ENCODE results near the gene VAMP8. TPM values are rescaled to one million over a fixed set of nuclear protein-coding genes. Genes with fewer than 3 reads are reported as not detected.
"Not testable (repeated sequence)": the region's sequence is repeated elsewhere in the genome, so short reads cannot be mapped to it uniquely, and the experiment has no call there.

The VAMP8 gene
- total RNA-seq, 1 donor from 2014 or later = 86.1 TPM

DNA sequence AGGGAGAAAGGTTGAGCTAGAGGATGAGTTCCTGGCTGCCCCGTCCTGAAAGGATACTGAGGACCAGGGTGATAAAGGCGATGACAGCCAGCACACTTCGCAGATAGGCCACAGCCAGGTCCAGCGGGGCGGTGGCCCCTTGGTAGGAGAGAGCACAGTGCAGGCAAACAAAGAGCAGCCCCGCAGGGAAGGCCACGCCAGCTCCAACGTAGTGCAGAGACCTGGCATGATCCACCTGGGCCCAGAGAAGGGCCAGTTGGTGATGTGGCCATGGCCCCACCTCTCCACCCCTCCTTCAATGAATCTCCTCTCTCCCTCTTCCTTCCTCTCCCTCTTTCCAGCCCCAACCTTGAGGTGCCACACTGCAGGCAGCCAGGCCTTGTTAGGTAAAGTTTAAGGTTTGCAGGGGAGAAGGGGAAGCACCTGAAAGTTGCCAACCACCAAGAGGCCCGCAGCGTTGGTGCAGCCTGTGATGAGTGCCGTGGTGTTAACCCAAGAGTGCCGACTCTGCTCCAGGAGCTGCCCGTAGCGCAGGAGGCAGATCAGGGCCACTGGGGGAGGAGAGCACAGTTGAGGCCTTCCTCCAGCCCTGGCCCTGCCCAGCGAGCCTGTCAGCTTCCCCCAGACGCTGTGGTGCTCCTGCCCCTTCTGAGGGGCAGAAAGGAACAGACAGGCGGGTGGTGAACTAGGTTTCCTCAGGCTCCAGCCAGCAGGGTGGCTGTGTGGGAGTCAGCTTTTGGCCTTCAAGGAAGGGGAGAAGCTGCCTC, 22.3 kb downstream of the VAMP8 start:
- Mint-ChIP-seq H3K4me1 (ENCODE audit: low read depth) (peaks cover 26% of the 10 kb centered on the region), H3K9me3 (no peaks in the 10 kb centered on the region), H3K36me3 (ENCODE audit: low read depth) (peaks cover 13% of the 10 kb centered on the region), H3K27me3 (ENCODE audit: insufficient read depth) (no peaks in the 10 kb centered on the region), H3K4me3 (peak overlapping the region; percentile 33), H3K27ac (no peak overlapping the region)
- intact Hi-C loops (cut with micrococcal nuclease) = no loop called here
- no peak for DNase-seq (ENCODE audit: low spot score)

DNA sequence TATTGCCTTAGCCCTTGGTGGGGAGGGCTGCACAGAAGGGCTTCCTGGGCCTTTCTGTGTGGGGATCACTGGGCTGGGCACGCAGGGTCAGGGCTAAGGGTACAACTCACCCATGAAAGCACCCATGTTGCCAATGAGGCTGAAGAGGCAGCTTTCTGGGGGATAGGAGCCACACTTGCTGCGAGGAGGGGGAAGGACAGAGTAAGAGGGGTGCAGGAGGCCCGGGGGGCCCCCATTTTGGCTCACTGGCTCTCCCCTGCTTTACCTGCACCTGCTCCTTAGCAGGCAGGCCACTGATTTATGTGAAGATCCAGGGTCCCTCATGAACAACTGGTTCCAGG, 22.8 kb downstream of the VAMP8 start:
- Mint-ChIP-seq H3K27ac (no peak overlapping the region), H3K4me1 (ENCODE audit: low read depth) (peaks cover 23% of the 10 kb centered on the region), H3K27me3 (ENCODE audit: insufficient read depth) (no peaks in the 10 kb centered on the region), H3K9me3 (no peaks in the 10 kb centered on the region), H3K4me3 (peak overlapping the region; percentile 33), H3K36me3 (ENCODE audit: low read depth) (peaks cover 13% of the 10 kb centered on the region)
- intact Hi-C loops (cut with micrococcal nuclease) = no loop called here
- DNase-seq (ENCODE audit: low spot score) = no peak

DNA sequence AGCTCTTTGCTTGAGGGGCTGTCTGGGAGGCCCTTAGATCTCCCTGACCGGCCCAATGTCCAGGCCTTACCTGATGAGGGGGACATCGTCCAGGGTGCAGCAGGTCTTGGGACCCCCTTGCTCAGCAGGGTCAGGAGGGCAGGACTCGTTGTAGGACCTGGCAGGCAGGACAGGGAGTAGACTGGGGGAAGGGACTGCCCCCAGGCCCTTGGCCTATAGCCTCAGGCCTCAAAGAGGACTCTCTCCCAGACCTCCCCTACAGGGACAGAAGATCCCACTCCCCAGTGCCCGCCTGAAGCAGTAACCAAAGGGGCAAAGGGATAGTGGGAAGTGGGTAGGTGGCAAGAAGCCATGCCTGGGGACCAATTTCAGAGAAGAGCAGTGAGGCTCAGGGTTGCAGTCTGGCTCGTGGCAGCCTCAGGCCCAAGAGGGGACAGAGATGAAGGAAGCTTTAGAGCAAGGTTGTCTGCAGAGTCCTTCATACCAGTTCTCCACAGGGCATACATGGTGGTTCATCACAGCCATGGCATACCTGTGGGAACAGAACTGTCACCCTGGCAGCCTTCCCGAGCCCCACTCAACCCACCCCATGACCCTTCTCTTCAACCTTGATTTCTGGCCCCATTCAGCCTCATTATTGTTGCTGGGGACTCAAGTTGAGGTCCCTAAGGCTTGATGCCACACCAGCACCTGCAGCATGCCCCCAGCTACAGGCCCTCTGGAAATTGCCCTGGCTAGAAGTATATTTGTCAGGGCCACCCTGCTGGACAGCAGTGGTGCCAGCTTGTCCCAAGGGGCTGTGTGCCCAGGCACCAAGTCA, 23.8 kb downstream of the VAMP8 start:
- no peak overlapping the region for H3K27ac Mint-ChIP-seq
- H3K9me3 Mint-ChIP-seq = no peaks in the 10 kb centered on the region
- no peaks in the 10 kb centered on the region for H3K27me3 Mint-ChIP-seq (ENCODE audit: insufficient read depth)
- DNase-seq (ENCODE audit: low spot score) = no peak
- peaks cover 7% of the 10 kb centered on the region for H3K36me3 Mint-ChIP-seq (ENCODE audit: low read depth)
- peaks cover 23% of the 10 kb centered on the region for H3K4me1 Mint-ChIP-seq (ENCODE audit: low read depth)
- peak overlapping the region; percentile 86 for H3K4me3 Mint-ChIP-seq
- intact Hi-C loops (cut with micrococcal nuclease) = no loop called here

DNA sequence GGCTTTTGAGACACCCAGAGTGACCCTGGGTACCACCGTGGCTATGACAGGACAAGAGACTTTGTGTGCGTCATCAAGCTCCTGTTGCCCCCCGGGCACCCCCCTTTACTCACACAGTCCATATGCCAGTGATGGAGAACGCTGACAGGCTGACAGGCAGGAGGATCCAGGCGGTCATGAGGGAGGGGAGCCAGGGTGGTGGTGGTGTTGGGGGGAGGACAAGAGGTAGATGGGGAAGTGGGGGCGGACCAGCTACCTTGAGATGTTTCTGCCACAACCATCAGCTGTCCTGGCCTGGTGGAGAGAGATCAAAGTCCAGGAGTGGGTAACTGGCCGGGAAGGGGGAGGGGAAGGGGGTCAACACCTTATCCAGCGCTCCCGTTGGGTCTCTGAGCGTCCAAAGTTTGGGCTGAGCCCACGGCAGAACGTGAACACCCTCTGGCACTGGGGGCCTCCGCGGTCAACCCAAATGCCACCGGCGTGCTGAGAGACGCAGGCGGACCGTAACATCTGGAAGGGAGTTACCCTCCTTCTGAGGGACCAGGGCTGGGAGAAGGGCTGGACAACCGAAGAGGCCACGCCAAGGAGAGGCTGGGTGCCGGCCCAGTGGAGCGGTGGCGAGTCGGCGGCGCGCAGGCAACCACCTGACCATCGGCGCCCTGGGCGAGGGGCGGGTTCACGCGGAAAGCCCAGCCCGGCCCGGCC, 24.5 kb downstream of the VAMP8 start:
- Mint-ChIP-seq H3K4me1 (ENCODE audit: low read depth) (peaks cover 18% of the 10 kb centered on the region), H3K9me3 (no peaks in the 10 kb centered on the region), H3K36me3 (ENCODE audit: low read depth) (peaks cover 10% of the 10 kb centered on the region), H3K27me3 (ENCODE audit: insufficient read depth) (no peaks in the 10 kb centered on the region), H3K4me3 (peak overlapping the region; percentile 86), H3K27ac (no peak overlapping the region)
- DNase-seq (ENCODE audit: low spot score) = no peak
- intact Hi-C loops (cut with micrococcal nuclease) = loop anchor here (1.0 to 2.0 kb wide), 5 partner anchors 9 to 184 kb away; partner anchors contain the start of genes MAT2A, SH2D6, USP39 and VAMP5

DNA sequence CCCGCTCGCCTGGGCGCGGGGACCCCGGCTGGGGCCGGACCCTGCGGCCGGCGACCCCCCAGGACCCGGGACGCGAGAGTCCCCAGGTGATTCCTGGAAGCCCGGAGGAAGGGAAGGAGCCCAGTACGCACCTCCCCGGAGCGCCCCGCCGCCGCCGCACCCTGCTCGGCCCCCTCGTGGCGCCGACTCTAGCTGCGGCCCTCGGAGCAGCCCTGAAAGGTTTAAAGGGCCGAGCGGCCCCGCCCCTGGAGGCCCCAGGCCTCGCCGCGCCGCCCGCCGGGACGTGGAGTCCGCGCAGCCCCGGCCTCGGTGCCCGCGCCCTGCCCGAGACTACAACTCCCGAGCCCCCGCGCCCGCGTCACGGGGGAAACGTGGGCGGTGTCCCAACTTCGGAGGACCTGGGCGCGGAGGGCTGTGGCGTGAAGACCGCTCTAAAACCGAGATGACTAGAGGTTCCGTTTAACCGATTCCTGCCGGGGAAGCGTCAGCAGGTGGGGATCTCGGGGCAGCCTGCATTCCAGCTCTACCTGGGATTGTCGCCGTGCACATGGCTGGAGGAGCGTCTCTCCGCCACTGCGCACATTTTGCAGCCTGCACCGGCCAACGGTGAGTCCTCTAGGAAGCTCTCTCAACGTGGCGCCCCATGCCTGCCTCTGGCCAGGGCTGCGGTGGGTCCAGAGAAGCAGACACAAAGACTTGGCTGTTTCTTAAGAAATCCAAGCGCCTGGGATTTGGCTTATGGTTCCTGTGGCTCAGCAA, 25.3 kb downstream of the VAMP8 start, which contains the start of gene TMEM150A:
TSS of gene TMEM150A (minus strand) at position 223 of the 759 bp plus-strand sequence. CDS start 750 bp downstream, outside the sequence.
- Mint-ChIP-seq H3K27me3 (ENCODE audit: insufficient read depth) (no peaks in the 10 kb centered on the region), H3K36me3 (ENCODE audit: low read depth) (peaks cover 13% of the 10 kb centered on the region), H3K9me3 (no peaks in the 10 kb centered on the region), H3K4me1 (ENCODE audit: low read depth) (peaks cover 11% of the 10 kb centered on the region), H3K4me3 (peak within 1 kb of the TSS; percentile 87), H3K27ac (peak within 1 kb of the TSS; percentile 35)
- peak; percentile 80 for DNase-seq (ENCODE audit: low spot score)
- intact Hi-C loops (cut with micrococcal nuclease) = loop anchor here (1.0 to 2.0 kb wide), 7 partner anchors 7 to 184 kb away; partner anchors contain the start of genes GGCX, MAT2A, RNF181 and SH2D6

DNA sequence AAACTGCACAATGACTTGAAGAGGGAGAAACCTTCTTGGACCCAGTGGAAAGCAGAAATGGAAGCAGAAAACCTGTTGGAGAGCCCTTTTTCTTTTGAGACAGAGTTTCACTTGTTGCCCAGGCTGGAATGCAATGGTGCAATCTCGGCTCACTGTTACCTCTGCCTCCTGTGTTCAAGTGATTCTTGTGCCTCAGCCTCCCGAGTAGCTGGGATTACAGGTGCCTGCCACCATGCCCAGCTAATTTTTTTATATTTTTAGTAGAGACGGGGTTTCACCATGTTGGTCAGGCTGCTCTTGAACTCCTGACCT, 26.7 kb downstream of the VAMP8 start:
- DNase-seq (ENCODE audit: low spot score); intact Hi-C loops (cut with micrococcal nuclease); H3K9me3 Mint-ChIP-seq; H3K27me3 Mint-ChIP-seq (ENCODE audit: insufficient read depth); H3K4me3 Mint-ChIP-seq; H3K27ac Mint-ChIP-seq: not testable (repeated sequence)
- peaks cover 17% of the 10 kb centered on the region for H3K4me1 Mint-ChIP-seq (ENCODE audit: low read depth)
- H3K36me3 Mint-ChIP-seq (ENCODE audit: low read depth) = peaks cover 21% of the 10 kb centered on the region

DNA sequence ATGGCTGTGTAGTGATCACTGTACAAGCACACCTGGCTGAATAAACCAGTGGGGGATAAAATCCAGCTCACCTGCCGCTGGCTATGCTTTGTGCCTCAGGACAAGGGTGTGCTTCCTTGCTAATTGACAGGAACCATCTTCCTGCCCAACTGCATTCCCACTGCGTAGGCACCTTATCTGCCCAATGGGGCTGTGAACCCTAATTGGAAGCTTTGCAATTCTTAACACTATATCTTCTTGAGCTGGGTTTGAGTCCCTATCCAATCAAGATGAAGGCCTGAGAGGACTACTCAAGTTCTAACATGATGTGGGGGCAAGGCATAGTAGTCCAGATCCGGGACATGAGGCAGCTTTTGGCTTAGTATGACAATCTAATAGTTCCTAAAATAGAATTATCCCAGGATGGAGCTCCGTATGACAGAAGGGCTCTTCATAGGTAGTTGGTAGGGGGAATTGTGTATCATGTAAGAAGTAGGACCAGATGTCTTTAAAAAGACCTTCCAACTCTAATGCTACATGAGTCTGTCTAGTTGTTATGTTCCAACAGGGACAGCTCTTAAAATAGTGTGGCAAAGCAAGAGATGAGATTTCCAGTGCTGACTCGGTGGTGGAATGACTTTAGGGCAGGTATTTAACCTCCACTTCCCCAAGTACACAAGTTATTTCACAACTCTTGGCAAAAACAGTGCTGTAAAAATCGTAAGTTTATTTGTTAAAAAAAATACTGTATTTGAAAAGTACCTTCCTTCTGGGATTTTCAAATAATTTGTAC, 27.4 kb downstream of the VAMP8 start:
- Mint-ChIP-seq H3K27ac (no peak overlapping the region), H3K4me3 (peak overlapping the region; percentile 26), H3K36me3 (ENCODE audit: low read depth) (peaks cover 22% of the 10 kb centered on the region), H3K9me3 (no peaks in the 10 kb centered on the region), H3K27me3 (ENCODE audit: insufficient read depth) (no peaks in the 10 kb centered on the region), H3K4me1 (ENCODE audit: low read depth) (peaks cover 17% of the 10 kb centered on the region)
- intact Hi-C loops (cut with micrococcal nuclease) = no loop called here
- DNase-seq (ENCODE audit: low spot score) = no peak

DNA sequence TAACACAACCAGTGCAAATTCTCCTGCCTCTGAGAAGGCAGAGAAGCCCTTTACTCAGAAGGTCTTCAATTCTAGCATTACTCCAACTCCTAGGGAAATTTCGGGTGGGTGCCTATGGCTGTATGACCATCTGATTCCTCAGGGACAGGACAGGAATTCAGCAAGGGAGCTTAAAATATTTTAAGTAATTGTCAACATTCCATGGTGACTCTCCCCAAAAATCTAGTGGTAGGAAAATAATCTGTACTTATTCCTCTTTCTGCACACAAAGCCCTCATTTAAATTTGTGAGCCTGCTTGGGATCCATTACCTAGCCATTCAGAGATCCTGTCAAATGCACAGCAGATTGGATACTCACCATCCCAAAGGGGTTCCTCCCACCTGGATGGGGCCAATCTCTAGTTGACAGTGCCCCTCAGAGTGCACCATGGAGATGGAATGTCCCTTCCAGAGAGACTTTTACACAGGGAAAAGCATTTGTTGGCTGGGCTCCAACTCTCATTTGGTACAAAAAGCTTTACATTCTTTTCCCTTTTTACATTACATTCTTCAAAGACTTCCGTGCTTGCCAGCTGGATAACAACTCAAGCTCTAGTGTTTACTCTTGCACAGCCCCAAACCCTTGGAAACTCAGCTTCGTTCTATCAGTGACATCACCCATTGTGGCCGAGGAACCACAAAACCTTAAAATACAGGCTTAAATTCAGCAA, 28.2 kb downstream of the VAMP8 start:
- DNase-seq (ENCODE audit: low spot score) = no peak
- Mint-ChIP-seq H3K36me3 (ENCODE audit: low read depth) (peaks cover 26% of the 10 kb centered on the region), H3K4me1 (ENCODE audit: low read depth) (peaks cover 23% of the 10 kb centered on the region), H3K27me3 (ENCODE audit: insufficient read depth) (no peaks in the 10 kb centered on the region), H3K4me3 (no peak overlapping the region), H3K9me3 (no peaks in the 10 kb centered on the region), H3K27ac (no peak overlapping the region)
- intact Hi-C loops (cut with micrococcal nuclease) = no loop called here

DNA sequence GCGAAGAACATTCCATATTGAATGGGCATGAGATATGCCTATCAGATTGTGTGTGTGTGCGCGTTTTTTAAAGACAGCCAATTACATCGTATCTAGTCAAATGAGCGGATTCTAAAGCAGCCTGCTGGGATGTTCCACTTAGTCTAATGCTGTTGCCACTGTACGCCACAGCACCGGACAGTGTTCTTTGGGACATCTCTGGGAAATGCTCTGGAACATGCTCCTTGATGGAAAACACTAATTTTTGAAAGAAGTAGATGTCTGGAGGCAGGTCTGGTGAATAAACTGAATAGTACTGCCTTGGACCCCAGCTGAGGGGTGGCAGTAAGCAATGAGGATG, 28.7 kb downstream of the VAMP8 start:
- no peak overlapping the region for H3K27ac Mint-ChIP-seq
- no peak overlapping the region for H3K4me3 Mint-ChIP-seq

DNA sequence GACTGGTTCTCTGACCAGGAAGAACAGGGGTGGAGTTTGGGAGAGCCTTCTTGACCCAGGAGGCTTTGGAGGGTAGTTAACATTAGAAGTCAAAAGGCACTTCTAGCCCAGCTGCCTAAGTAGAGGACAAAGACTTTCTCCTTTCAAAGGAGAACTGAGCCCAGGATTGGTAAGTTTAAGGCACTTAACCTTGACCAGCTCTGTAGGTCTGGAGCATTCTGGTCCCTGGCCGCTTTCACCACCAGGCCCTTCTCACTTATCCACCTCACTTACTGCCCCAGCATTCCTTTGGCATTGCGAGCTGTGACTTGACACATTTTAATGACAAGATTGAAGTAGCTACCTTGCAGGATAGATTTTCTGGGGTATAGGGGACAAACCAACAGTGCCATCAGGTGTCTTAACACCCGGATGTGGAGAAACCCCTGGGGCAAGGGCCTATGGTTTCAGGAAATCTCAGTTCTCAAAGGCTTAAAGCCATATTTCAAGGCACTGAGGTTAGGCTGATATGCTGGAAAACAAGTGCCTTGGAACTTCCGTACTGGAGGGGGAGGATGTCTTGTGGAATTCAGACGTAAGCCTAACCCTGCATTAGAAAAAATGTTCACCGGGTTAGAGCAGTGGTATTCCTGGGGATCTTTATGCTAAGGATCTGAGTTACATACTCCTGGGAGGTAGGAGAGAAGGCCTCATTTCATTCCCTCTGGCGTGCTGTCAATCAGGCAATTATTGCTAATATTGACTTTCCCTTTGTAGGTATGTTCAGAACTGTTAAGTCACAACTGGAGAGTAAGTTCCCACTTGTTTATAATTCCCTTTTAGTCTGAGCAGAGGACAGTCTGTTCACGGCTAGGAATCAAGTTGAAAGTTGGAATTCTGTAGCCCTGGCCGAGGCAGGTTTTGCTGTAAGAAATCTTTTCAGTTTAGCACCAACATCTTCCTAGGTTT, 30.2 kb downstream of the VAMP8 start:
- no peak overlapping the region for H3K4me3 Mint-ChIP-seq
- DNase-seq (ENCODE audit: low spot score) = no peak
- peaks cover 23% of the 10 kb centered on the region for H3K4me1 Mint-ChIP-seq (ENCODE audit: low read depth)
- H3K36me3 Mint-ChIP-seq (ENCODE audit: low read depth) = peaks cover 28% of the 10 kb centered on the region
- H3K27ac Mint-ChIP-seq = no peak overlapping the region
- no peaks in the 10 kb centered on the region for H3K9me3 Mint-ChIP-seq
- H3K27me3 Mint-ChIP-seq (ENCODE audit: insufficient read depth) = no peaks in the 10 kb centered on the region
- intact Hi-C loops (cut with micrococcal nuclease) = no loop called here

More for the DNA sequence above, 28.7 kb downstream of the VAMP8 start:
- no peaks in the 10 kb centered on the region for H3K27me3 Mint-ChIP-seq (ENCODE audit: insufficient read depth)
- peaks cover 26% of the 10 kb centered on the region for H3K36me3 Mint-ChIP-seq (ENCODE audit: low read depth)
- intact Hi-C loops (cut with micrococcal nuclease) = no loop called here
- DNase-seq (ENCODE audit: low spot score) = no peak
- peaks cover 23% of the 10 kb centered on the region for H3K4me1 Mint-ChIP-seq (ENCODE audit: low read depth)
- H3K9me3 Mint-ChIP-seq = no peaks in the 10 kb centered on the region

All from activated T-helper 1 cell treated with anti-CD3 and anti-CD28 coated beads, Interleukin-12 subunit alpha, Interleukin-12 subunit beta, Interleukin-2, Interleukin-4 antibody, amounts not matched to agents 30 ng/mL and 10 ng/mL and 1 ng/mL, durations not matched to agents 14 hours and 24 hours and 36 hours (primary cell).